K562 (cell line): ENCODE results near the gene AKAP13. TPM values are rescaled to one million over a fixed set of nuclear protein-coding genes. Genes with fewer than 3 reads are reported as not detected.

Source experiments
- ATAC-seq: fragments of 200-7000 bp; cut with Tn5 transposase; 3 replicates; pipeline ENCODE4 v1.9.1; 2020; ENCODE audit warnings: moderate library complexity
- BruUV-seq: library from RNA; stranded (reverse); fragments of 400-500 nt; replicated peaks from 2 replicates; lab custom pipeline; 2021; lab: Mats Ljungman, UMichigan
- CTCF ChIA-PET: fragments of 300-600 bp; formaldehyde crosslinking; extraction: SDS; loops from one replicate; lab custom pipeline; 2021; ENCODE audit warnings: low intra/inter-chr PET ratio; lab: Yijun Ruan, JAX
- POLR2A ChIA-PET: fragments of 300-600, 350-650 bp; sonication (Branson Sonifier 250); formaldehyde crosslinking; extraction: SDS; loops from one replicate; lab custom pipeline; 2021; ENCODE audit warnings: antibody characterized with exemption, inconsistent platforms; lab: Yijun Ruan, JAX
- DNase-seq, 4 experiments: peaks; one replicate each; pipeline versions ENCODE4 v3.0.0 to v3.0.0-alpha.2; 2011 to 2018; ENCODE audit warnings: low spot score in 3 of 4, mixed read lengths in 3 of 4; ENCODE audit errors: extremely low read depth in 1 of 4
- FAIRE-seq: peaks from 2 replicates; lab custom pipeline; 2011; peaks lifted over from hg19 to GRCh38; lab: Jason Lieb, UNC
- H2AFZ ChIP-seq: 2 replicates; pipeline ENCODE4 v1.6.0; 2011; ENCODE audit warnings: low read depth, low read length, control low read depth, inconsistent platforms
- H3K27ac ChIP-seq: fragments of 200-600 bp; 3 replicates; pipeline ENCODE4 v1.8.0; 2011; ENCODE audit warnings: low read depth, mild to moderate bottlenecking, control low read depth, inconsistent platforms, low read length, moderate library complexity, mixed read lengths; ENCODE audit errors: extremely low read depth
- H3K27me3 ChIP-seq, 2 experiments: fragments of 300-600 bp in 1 of 2; 2 replicates in 1 of 2; 3 replicates in 1 of 2; pipeline versions ENCODE4 v1.6.0 to v1.8.0; 2011; ENCODE audit warnings: inconsistent platforms in 2 of 2, low read length in 2 of 2, mild to moderate bottlenecking in 1 of 2, mixed read lengths in 1 of 2, moderate library complexity in 1 of 2; ENCODE audit not compliant: control insufficient read depth in 2 of 2, insufficient read depth in 2 of 2
- H3K36me3 ChIP-seq: fragments of 300-600 bp; 3 replicates; pipeline ENCODE4 v1.8.0; 2011; ENCODE audit warnings: mild to moderate bottlenecking, low read length, inconsistent platforms; ENCODE audit not compliant: control insufficient read depth, insufficient read depth
- H3K4me1 ChIP-seq, 2 experiments: fragments of 200-600 bp in 1 of 2; replicated peaks in 1 of 2; 2 replicates in 1 of 2; 3 replicates in 1 of 2; pipeline versions ENCODE4 v1.5.1 to v1.8.0; 2011; ENCODE audit warnings: inconsistent platforms in 2 of 2, low read length in 2 of 2, mild to moderate bottlenecking in 1 of 2, mixed read lengths in 1 of 2, moderate library complexity in 1 of 2; ENCODE audit not compliant: control insufficient read depth in 2 of 2, insufficient read depth in 2 of 2
- H3K4me2 ChIP-seq: 2 replicates; pipeline ENCODE4 v1.6.1; 2011; ENCODE audit warnings: low read length, control low read depth, inconsistent platforms, mixed read lengths; ENCODE audit not compliant: insufficient read depth
- H3K4me3 ChIP-seq: fragments of 200-600 bp; sonication (generic), shearing (Covaris generic); 2 replicates; pipeline ENCODE4 v1.5.1; 2016; ENCODE audit warnings: control low read depth, inconsistent platforms
- H3K79me2 ChIP-seq: fragments of 200-600 bp; 3 replicates; pipeline ENCODE4 v1.8.0; 2011; ENCODE audit warnings: low read length, inconsistent platforms; ENCODE audit not compliant: control insufficient read depth, insufficient read depth
- H3K9ac ChIP-seq, 2 experiments: 2 replicates each; pipeline versions ENCODE4 v1.6.0 to v1.6.1; 2011; ENCODE audit warnings: low read depth in 2 of 2, low read length in 2 of 2, control low read depth in 1 of 2, inconsistent platforms in 1 of 2, mild to moderate bottlenecking in 1 of 2, mixed read lengths in 1 of 2; ENCODE audit not compliant: insufficient read depth in 1 of 2
- H3K9me1 ChIP-seq: one replicate; pipeline ENCODE4 v1.6.0; 2011; ENCODE audit warnings: inconsistent platforms, mild to moderate bottlenecking, low read length, moderate library complexity; ENCODE audit not compliant: control insufficient read depth, insufficient read depth
- H3K9me3 ChIP-seq: replicated peaks from 2 replicates; pipeline ENCODE4 v1.5.1; 2011; ENCODE audit warnings: low read depth, low read length, inconsistent platforms; ENCODE audit not compliant: control insufficient read depth, insufficient read depth
- H4K20me1 ChIP-seq: replicated peaks from 2 replicates; pipeline ENCODE4 v1.6.1; 2011; ENCODE audit warnings: low read length, inconsistent platforms, mixed read lengths; ENCODE audit not compliant: control insufficient read depth, insufficient read depth
- BRD9 ChIP-seq: fragments of 450-650 bp; IDR thresholded peaks from 2 replicates; pipeline ENCODE4 v1.6.1; 2018; ENCODE audit warnings: low read depth; ENCODE audit not compliant: partially characterized antibody
- CREM ChIP-seq: IDR thresholded peaks from 2 replicates; pipeline ENCODE4 v1.6.1; 2014; ENCODE audit warnings: antibody characterized with exemption, low read depth
- ETV1 ChIP-seq: fragments of 450-650 bp; conservative IDR thresholded peaks from 2 replicates; pipeline ENCODE4 v1.6.1; 2016; ENCODE audit warnings: missing genetic modification characterization, control low read depth, low read depth, missing compliant biosample characterization
- FOSL1 ChIP-seq: fragments of 200-800 bp; sonication (Bioruptor generic); conservative IDR thresholded peaks from 2 replicates; pipeline ENCODE4 v1.6.1; 2016; ENCODE audit warnings: missing genetic modification characterization, missing compliant biosample characterization
- FOXJ2 ChIP-seq: fragments of 200-800 bp; sonication (Bioruptor generic); IDR thresholded peaks from 2 replicates; pipeline ENCODE4 v1.6.1; 2016; ENCODE audit warnings: missing genetic modification characterization, missing compliant biosample characterization
- KDM4B ChIP-seq, 2 experiments: fragments of 450-650 bp in 1 of 2; sonication (generic) in 1 of 2; IDR thresholded peaks; 2 replicates each; pipeline ENCODE4 v1.6.1; 2016 to 2017; ENCODE audit warnings: borderline replicate concordance in 2 of 2, antibody characterized with exemption in 1 of 2, low read depth in 1 of 2, mild to moderate bottlenecking in 1 of 2
- MTA1 ChIP-seq: fragments of 450-650 bp; IDR thresholded peaks from 2 replicates; pipeline ENCODE4 v1.6.1; 2017; ENCODE audit warnings: borderline replicate concordance
- NELFE ChIP-seq: IDR thresholded peaks from 2 replicates; pipeline ENCODE4 v1.6.1; 2011; ENCODE audit warnings: mild to moderate bottlenecking; ENCODE audit not compliant: insufficient read depth, insufficient read length
- STAG1 ChIP-seq: sonication (generic); formaldehyde crosslinking; IDR thresholded peaks from 2 replicates; pipeline ENCODE4 v1.5.0; 2020; ENCODE audit warnings: missing genetic modification reagents, borderline replicate concordance
- WGBS: fragments of 100-300 bp; shearing (Covaris generic); methylation state at CpG from one replicate; pipeline ENCODE4 v1.1.6; 2016; ENCODE audit warnings: low coverage, mixed read lengths; ENCODE audit not compliant: insufficient coverage; ENCODE audit errors: missing lambda C conversion rate; 5-methylcytosine and 5-hydroxymethylcytosine counted together
- in situ Hi-C: fragments of 300-500 bp; cut with MboI; formaldehyde crosslinking; loops from 4 replicates; pipeline ENCODE4 v1.15.0; 2018; ENCODE audit warnings: inconsistent platforms, mixed read lengths
- intact Hi-C: fragments of 100-400 bp; cut with micrococcal nuclease; formaldehyde crosslinking; loops from 2 replicates; pipeline ENCODE4 v1.14.2; 2022
- polyA plus RNA-seq, 8 experiments: library from polyadenylated mRNA; depleted of rRNA in 4 of 8; stranded (reverse) in 5 of 8; unstranded in 3 of 8; fragments of >200 nt; fragmentation: Nextera tagmentation in 2 of 8; fragmentation: Illumina TruSeq in 1 of 8; extraction: Ambion mirVana in 2 of 8; extraction: Trizol in 1 of 8; gene quantifications; 2 replicates each; pipeline versions ENCODE4 v1.2.1 to v1.2.3, GENCODE V29; 2011 to 2014; ENCODE audit warnings: inconsistent platforms in 1 of 8, missing spikeins in 1 of 8
- total RNA-seq, 7 experiments: library from RNA; depleted of rRNA in 6 of 7; stranded (reverse); fragments of >200 nt in 6 of 7; fragmentation: Illumina TruSeq in 2 of 7; extraction: Trizol in 2 of 7; gene quantifications; 2 replicates each; pipeline versions ENCODE4 v1.2.1 to v1.2.3, GENCODE V29; 2011 to 2021; ENCODE audit warnings: low replicate concordance in 1 of 7
- TF ChIP-seq, protein P1 (sequence below): fragments of 250-450 bp; sonication (Bioruptor Pico); IDR thresholded peaks from 2 replicates; pipeline ENCODE4 v1.4.0; 2020
- TF ChIP-seq, protein P2 (sequence below): fragments of 250-450 bp; sonication (Bioruptor Pico); IDR thresholded peaks from 2 replicates; pipeline ENCODE4 v1.4.0; 2020

The AKAP13 gene
- total and polyA plus RNA-seq, 9 of the 15 experiments (the other 6 are each of a cell fraction or from before 2014, with no cell fraction given) = 0.03 to 1.7 (median 0.42) TPM

DNA sequence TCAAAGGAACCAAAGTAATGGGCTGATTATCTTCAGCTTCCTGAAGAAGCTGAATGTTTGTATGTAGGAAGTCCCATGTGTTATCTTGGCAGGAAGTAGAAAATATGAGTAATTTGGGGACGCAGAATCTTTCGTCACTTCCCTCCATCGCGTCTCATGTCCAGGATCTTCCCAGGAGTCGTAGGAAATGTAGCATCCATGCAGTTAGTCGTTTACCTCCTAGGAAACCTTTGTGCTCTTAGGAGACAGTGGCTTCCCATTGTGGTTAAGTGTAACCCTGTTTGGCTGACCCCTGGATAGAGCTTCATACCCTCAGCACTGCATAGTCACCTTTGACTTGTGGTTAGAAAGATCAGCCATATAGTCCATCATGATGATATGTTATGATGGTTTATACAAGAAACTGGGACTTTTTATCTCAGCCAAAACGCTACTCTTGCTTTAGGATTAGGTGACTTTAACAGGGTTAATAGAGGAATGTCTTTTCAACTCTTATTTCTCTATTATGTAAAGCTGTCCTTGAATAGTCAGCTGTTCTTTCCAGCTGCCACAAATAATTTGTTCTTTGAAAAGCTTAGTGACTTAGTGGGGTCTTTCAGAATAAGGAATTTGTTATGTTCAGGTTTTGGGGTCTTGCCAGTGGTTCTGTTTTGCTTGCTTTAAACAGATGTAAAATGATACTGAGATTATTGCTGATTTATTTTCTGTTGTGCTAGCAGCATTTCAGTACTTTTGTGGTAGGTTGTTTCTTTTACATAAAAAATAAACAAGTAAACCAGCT is 322.1 kb downstream of the AKAP13 start (continued):
- TF ChIP-seq MTA1 (no peak), CREM (peak; percentile 63), FOSL1 (tag) (peak; percentile 41; the same call in 1 of the 2 replicates), ETV1 (tag) (peak; percentile 60)
- TF ChIP-seq, protein P1, sequence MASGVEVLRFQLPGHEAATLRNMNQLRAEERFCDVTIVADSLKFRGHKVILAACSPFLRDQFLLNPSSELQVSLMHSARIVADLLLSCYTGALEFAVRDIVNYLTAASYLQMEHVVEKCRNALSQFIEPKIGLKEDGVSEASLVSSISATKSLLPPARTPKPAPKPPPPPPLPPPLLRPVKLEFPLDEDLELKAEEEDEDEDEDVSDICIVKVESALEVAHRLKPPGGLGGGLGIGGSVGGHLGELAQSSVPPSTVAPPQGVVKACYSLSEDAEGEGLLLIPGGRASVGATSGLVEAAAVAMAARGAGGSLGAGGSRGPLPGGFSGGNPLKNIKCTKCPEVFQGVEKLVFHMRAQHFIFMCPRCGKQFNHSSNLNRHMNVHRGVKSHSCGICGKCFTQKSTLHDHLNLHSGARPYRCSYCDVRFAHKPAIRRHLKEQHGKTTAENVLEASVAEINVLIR (CRISPR knock-in tag) = peak; percentile 57; the same call in 1 of the 2 replicates

DNA sequence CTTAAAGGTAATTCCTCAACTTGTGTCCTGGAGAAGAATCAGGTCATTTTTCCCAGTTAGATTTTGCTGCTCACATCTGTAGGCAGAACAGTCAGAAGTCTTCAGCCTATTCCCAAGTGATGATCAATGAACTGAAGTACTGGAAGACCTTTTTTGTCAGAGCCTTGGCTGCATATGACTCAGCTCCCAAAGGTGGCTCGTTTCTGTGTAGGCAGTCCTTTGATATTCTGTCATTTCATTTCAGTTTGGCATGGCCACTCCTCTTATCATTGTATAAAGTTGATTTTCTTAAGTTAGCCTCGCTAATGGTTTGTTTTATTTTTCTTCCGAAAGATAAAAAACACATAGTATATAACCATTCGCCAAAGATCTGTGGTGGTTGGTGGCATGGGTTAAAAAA is 323.7 kb downstream of the AKAP13 start:
- in situ Hi-C loops (no loop called here), intact Hi-C loops (no loop called here)
- Histone ChIP-seq H4K20me1 (no peaks in the 10 kb centered on the region), H3K79me2 (no peaks in the 10 kb centered on the region), H3K9me1 (no peaks in the 10 kb centered on the region), H3K9ac (no peak overlapping the region), H3K27me3 (no peaks in the 10 kb centered on the region), H2AFZ (no peak overlapping the region), H3K4me2 (no peak overlapping the region), H3K27ac (no peak overlapping the region), H3K36me3 (no peaks in the 10 kb centered on the region), H3K9me3 (no peaks in the 10 kb centered on the region), H3K4me1 (no peaks in the 10 kb centered on the region; a peak in 1 of 5 replicates), H3K4me3 (no peak overlapping the region)
- CTCF ChIA-PET = no interaction called here
- no peak for FAIRE-seq
- BruUV-seq = no TSS peak
- WGBS = 0% methylated on average over 4 of the region's 4 CpGs
- POLR2A ChIA-PET = no interaction called here
- ATAC-seq = no peak
- no peak for DNase-seq
- TF ChIP-seq NELFE = no peak
- TF ChIP-seq, protein P2, sequence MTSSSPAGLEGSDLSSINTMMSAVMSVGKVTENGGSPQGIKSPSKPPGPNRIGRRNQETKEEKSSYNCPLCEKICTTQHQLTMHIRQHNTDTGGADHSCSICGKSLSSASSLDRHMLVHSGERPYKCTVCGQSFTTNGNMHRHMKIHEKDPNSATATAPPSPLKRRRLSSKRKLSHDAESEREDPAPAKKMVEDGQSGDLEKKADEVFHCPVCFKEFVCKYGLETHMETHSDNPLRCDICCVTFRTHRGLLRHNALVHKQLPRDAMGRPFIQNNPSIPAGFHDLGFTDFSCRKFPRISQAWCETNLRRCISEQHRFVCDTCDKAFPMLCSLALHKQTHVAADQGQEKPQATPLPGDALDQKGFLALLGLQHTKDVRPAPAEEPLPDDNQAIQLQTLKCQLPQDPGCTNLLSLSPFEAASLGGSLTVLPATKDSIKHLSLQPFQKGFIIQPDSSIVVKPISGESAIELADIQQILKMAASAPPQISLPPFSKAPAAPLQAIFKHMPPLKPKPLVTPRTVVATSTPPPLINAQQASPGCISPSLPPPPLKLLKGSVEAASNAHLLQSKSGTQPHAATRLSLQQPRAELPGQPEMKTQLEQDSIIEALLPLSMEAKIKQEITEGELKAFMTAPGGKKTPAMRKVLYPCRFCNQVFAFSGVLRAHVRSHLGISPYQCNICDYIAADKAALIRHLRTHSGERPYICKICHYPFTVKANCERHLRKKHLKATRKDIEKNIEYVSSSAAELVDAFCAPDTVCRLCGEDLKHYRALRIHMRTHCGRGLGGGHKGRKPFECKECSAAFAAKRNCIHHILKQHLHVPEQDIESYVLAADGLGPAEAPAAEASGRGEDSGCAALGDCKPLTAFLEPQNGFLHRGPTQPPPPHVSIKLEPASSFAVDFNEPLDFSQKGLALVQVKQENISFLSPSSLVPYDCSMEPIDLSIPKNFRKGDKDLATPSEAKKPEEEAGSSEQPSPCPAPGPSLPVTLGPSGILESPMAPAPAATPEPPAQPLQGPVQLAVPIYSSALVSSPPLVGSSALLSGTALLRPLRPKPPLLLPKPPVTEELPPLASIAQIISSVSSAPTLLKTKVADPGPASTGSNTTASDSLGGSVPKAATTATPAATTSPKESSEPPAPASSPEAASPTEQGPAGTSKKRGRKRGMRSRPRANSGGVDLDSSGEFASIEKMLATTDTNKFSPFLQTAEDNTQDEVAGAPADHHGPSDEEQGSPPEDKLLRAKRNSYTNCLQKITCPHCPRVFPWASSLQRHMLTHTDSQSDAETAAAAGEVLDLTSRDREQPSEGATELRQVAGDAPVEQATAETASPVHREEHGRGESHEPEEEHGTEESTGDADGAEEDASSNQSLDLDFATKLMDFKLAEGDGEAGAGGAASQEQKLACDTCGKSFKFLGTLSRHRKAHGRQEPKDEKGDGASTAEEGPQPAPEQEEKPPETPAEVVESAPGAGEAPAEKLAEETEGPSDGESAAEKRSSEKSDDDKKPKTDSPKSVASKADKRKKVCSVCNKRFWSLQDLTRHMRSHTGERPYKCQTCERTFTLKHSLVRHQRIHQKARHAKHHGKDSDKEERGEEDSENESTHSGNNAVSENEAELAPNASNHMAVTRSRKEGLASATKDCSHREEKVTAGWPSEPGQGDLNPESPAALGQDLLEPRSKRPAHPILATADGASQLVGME (CRISPR knock-in tag) = no peak
- TF ChIP-seq KDM4B (IDR thresholded peaks at IDR 0.05; ENCODE audit: borderline replicate concordance in 2 of 2, low read depth in 1 of 2) = no peak
- TF ChIP-seq FOXJ2 (tag) = no peak
- no peak for TF ChIP-seq BRD9
- TF ChIP-seq STAG1 (CRISPR knock-in tag) = no peak
